Measurements from ENCODE around the gene ZSCAN5B.

ZSCAN5B gene

GRCh38 chr19:56144376-56144775 lies 53.2 kb downstream of the ZSCAN5B start:
- DNase-seq (ENCODE audit: low read depth): no peak

GRCh38 chr19:56142897-56143434 lies 54.6 kb downstream of the ZSCAN5B start:
- DNase-seq (ENCODE audit: low read depth): no peak

GRCh38 chr19:56142087-56142787 lies 55.3 kb downstream of the ZSCAN5B start:
- DNase-seq (ENCODE audit: low read depth): no peak

- peak; percentile 18 for DNase-seq (ENCODE audit: low read depth)
Observed at GRCh38 chr19:56141417-56141993, 56.1 kb downstream of the ZSCAN5B start.

- peak; percentile 100 for DNase-seq (ENCODE audit: low read depth)
Observed at GRCh38 chr19:56140583-56141416, 56.8 kb downstream of the ZSCAN5B start, which contains the start of gene ZNF444. TSS of gene ZNF444 (plus strand) at chr19:56141287. CDS start at chr19:56146912, 5,625 bp downstream.

- DNase-seq (ENCODE audit: low read depth): peak; percentile 22
Observed at GRCh38 chr19:56139847-56140582, 57.6 kb downstream of the ZSCAN5B start.

Measured in amniotic epithelial cell (primary cell).